Type B pancreatic cell (in vitro differentiated cells): ENCODE results near the gene YWHAE. TPM values are rescaled to one million over a fixed set of nuclear protein-coding genes. Genes with fewer than 3 reads are reported as not detected.
"Not testable (repeated sequence)": the region's sequence is repeated elsewhere in the genome, so short reads cannot be mapped to it uniquely, and the experiment has no call there.

ENCODE experiments used
- DNase-seq: peaks from one replicate; pipeline ENCODE4 v3.0.0; 2021; ENCODE audit warnings: mixed read lengths; ENCODE audit not compliant: unreplicated experiment; ENCODE audit errors: extremely low spot score
- H3K27ac Mint-ChIP-seq: 2 replicates; pipeline ENCODE4 v1.8.0; 2021; ENCODE audit warnings: mild to moderate bottlenecking, mixed read lengths
- H3K27me3 Mint-ChIP-seq: 2 replicates; pipeline ENCODE4 v1.8.0; 2021; ENCODE audit warnings: mixed read lengths
- H3K36me3 Mint-ChIP-seq: 2 replicates; pipeline ENCODE4 v1.8.0; 2021; ENCODE audit warnings: mixed read lengths
- H3K4me1 Mint-ChIP-seq: one replicate; pipeline ENCODE4 v1.8.0; 2021; ENCODE audit warnings: mixed read lengths; ENCODE audit not compliant: unreplicated experiment
- H3K4me3 Mint-ChIP-seq: 2 replicates; pipeline ENCODE4 v1.8.0; 2021; ENCODE audit warnings: mild to moderate bottlenecking, mixed read lengths
- H3K9me3 Mint-ChIP-seq: 2 replicates; pipeline ENCODE4 v1.8.0; 2021; ENCODE audit warnings: mixed read lengths
- total RNA-seq: library from RNA; stranded (reverse); gene quantifications from 2 replicates; pipeline ENCODE4 v1.2.1, GENCODE V29; 2021; ENCODE audit warnings: low replicate concordance
- TF ChIP-seq, protein P1 (sequence below): fragments of 200-600 bp; sonication (generic); conservative IDR thresholded peaks from 2 replicates; pipeline ENCODE4 v1.5.0; 2021; ENCODE audit warnings: antibody characterized with exemption, mild to moderate bottlenecking

The YWHAE gene
- total RNA-seq, 1 donor from 2014 or later: 773 TPM

DNA sequence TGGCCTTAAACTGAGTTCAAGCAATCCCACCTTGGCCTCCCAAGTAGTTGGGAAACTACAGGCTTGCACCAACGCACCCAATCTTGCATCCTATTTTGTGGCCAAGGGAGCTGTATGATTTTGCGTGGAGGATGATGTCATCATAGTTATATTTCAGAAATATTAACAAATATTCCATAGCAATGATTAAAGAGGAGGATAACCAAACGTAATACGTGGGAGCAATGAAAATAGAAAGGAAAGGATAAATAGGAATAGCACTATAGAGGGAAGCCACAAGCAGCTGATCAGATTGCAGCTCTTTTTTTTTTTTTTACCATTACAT lies 2.2 kb upstream of the YWHAE start:
- Mint-ChIP-seq H3K4me3 (peak overlapping the region; percentile 41), H3K27me3 (peaks cover 4% of the 10 kb centered on the region), H3K27ac (peak overlapping the region; percentile 61)

GRCh38 chr17:1398931-1399678 lies 917 bp downstream of the YWHAE start:
- H3K27me3 Mint-ChIP-seq: peaks cover 4% of the 10 kb centered on the region

More for the DNA sequence above, 2.2 kb upstream of the YWHAE start:
- DNase-seq: no peak
- Mint-ChIP-seq H3K9me3 (no peaks in the 10 kb centered on the region), H3K4me1 (peaks cover 12% of the 10 kb centered on the region), H3K36me3 (peaks cover 17% of the 10 kb centered on the region)
- TF ChIP-seq, protein P1, sequence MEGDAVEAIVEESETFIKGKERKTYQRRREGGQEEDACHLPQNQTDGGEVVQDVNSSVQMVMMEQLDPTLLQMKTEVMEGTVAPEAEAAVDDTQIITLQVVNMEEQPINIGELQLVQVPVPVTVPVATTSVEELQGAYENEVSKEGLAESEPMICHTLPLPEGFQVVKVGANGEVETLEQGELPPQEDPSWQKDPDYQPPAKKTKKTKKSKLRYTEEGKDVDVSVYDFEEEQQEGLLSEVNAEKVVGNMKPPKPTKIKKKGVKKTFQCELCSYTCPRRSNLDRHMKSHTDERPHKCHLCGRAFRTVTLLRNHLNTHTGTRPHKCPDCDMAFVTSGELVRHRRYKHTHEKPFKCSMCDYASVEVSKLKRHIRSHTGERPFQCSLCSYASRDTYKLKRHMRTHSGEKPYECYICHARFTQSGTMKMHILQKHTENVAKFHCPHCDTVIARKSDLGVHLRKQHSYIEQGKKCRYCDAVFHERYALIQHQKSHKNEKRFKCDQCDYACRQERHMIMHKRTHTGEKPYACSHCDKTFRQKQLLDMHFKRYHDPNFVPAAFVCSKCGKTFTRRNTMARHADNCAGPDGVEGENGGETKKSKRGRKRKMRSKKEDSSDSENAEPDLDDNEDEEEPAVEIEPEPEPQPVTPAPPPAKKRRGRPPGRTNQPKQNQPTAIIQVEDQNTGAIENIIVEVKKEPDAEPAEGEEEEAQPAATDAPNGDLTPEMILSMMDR: no peak

DNA sequence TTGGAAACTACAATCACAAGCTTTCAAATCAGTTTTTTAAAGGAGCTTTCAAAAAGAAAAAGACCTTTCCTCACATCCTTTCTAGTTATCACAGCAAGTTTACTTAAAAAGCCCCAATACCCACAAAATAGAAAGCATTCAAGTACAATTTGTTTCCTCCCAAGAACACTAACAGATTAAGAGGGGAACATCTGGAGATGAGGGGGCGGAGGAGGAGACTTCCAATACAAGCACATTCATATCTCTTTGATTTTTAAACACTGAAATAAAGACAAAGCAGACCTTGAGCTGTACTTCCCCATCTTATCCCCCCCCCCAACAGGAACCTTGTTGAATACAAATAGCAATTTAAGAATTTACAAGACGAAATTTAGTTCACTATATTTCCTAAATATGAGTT lies 2.0 kb downstream of the YWHAE start:
- peak overlapping the region; percentile 100 for H3K4me3 Mint-ChIP-seq
- H3K9me3 Mint-ChIP-seq: no peaks in the 10 kb centered on the region
- H3K4me1 Mint-ChIP-seq: peaks cover 22% of the 10 kb centered on the region
- DNase-seq: no peak
- H3K27me3 Mint-ChIP-seq: peaks cover 4% of the 10 kb centered on the region
- peak overlapping the region; percentile 100 for H3K27ac Mint-ChIP-seq
- H3K36me3 Mint-ChIP-seq: peaks cover 24% of the 10 kb centered on the region
- TF ChIP-seq, protein P1: no peak

More at GRCh38 chr17:1398931-1399678, 917 bp downstream of the YWHAE start:
- H3K4me3 Mint-ChIP-seq: peak overlapping the region; percentile 100
- peak overlapping the region; percentile 100 for H3K27ac Mint-ChIP-seq
- H3K9me3 Mint-ChIP-seq: no peaks in the 10 kb centered on the region
- H3K36me3 Mint-ChIP-seq: peaks cover 20% of the 10 kb centered on the region
- TF ChIP-seq, protein P1: no peak
- peaks cover 17% of the 10 kb centered on the region for H3K4me1 Mint-ChIP-seq
- peak; percentile 72 for DNase-seq

DNA sequence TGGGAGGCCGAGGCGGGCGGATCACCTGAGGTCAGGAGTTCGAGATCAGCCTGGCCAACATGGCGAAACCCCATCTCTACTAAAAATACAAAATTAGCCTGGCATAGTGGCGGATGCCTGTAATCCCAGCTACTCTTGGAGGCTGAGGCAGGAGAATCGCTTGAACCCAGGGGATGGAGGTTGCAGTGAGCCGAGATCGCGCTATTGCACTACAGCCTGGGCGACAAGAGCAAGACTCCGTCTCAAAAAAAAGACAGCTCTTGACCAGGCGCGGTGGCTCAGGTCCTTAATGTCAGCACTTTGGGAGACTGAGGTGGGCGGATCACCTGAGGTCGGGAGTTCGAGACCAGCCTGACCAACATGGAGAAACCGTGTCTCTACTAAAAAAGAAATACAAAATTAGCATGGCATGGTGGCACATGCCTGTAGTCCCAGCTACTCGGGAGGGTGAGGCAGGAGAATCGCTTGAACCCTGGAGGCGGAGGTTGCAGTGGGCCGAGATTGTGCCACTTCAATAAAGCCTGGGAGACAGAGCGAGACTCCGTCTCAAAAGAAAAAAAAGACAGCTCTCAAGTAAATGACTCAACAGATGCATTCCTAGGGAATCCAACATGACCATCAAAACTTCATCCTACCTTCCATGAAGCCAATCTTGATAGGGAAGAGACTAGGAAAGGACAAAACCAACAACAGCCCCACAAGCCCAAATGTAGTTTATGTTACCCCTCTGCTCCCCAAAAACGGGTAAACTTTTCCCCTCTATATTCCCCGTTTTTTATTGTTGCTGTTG lies 4.0 kb downstream of the YWHAE start:
- H3K27me3 Mint-ChIP-seq, H3K9me3 Mint-ChIP-seq, DNase-seq: not testable (repeated sequence)
- H3K27ac Mint-ChIP-seq: peak overlapping the region; percentile 48
- peaks cover 27% of the 10 kb centered on the region for H3K4me1 Mint-ChIP-seq
- peaks cover 27% of the 10 kb centered on the region for H3K36me3 Mint-ChIP-seq
- H3K4me3 Mint-ChIP-seq: peak overlapping the region; percentile 60

- no peak for DNase-seq
- peaks cover 34% of the 10 kb centered on the region for H3K4me1 Mint-ChIP-seq
- TF ChIP-seq, protein P1: no peak
- no peaks in the 10 kb centered on the region for H3K9me3 Mint-ChIP-seq
- H3K27me3 Mint-ChIP-seq: no peaks in the 10 kb centered on the region
- H3K4me3 Mint-ChIP-seq: no peak overlapping the region
- H3K36me3 Mint-ChIP-seq: peaks cover 11% of the 10 kb centered on the region
- peak overlapping the region; percentile 48 for H3K27ac Mint-ChIP-seq
Measured at GRCh38 chr17:1391577-1391976, 8.4 kb downstream of the YWHAE start.
